Stimulated activated CD4-positive, alpha-beta T cell treated with anti-CD3 and anti-CD28 coated beads, Interleukin-4, amount 100 ng/mL, for 24 hours (primary cell): ENCODE data around the gene PTPN3.
"Not testable (repeated sequence)": the region's sequence is repeated elsewhere in the genome, so short reads cannot be mapped to it uniquely, and the experiment has no call there.

Experiments used
- DNase-seq: peaks from one replicate; pipeline ENCODE4 v3.0.0-alpha.2; 2020

Gene PTPN3, protein sequence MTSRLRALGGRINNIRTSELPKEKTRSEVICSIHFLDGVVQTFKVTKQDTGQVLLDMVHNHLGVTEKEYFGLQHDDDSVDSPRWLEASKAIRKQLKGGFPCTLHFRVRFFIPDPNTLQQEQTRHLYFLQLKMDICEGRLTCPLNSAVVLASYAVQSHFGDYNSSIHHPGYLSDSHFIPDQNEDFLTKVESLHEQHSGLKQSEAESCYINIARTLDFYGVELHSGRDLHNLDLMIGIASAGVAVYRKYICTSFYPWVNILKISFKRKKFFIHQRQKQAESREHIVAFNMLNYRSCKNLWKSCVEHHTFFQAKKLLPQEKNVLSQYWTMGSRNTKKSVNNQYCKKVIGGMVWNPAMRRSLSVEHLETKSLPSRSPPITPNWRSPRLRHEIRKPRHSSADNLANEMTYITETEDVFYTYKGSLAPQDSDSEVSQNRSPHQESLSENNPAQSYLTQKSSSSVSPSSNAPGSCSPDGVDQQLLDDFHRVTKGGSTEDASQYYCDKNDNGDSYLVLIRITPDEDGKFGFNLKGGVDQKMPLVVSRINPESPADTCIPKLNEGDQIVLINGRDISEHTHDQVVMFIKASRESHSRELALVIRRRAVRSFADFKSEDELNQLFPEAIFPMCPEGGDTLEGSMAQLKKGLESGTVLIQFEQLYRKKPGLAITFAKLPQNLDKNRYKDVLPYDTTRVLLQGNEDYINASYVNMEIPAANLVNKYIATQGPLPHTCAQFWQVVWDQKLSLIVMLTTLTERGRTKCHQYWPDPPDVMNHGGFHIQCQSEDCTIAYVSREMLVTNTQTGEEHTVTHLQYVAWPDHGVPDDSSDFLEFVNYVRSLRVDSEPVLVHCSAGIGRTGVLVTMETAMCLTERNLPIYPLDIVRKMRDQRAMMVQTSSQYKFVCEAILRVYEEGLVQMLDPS

DNA sequence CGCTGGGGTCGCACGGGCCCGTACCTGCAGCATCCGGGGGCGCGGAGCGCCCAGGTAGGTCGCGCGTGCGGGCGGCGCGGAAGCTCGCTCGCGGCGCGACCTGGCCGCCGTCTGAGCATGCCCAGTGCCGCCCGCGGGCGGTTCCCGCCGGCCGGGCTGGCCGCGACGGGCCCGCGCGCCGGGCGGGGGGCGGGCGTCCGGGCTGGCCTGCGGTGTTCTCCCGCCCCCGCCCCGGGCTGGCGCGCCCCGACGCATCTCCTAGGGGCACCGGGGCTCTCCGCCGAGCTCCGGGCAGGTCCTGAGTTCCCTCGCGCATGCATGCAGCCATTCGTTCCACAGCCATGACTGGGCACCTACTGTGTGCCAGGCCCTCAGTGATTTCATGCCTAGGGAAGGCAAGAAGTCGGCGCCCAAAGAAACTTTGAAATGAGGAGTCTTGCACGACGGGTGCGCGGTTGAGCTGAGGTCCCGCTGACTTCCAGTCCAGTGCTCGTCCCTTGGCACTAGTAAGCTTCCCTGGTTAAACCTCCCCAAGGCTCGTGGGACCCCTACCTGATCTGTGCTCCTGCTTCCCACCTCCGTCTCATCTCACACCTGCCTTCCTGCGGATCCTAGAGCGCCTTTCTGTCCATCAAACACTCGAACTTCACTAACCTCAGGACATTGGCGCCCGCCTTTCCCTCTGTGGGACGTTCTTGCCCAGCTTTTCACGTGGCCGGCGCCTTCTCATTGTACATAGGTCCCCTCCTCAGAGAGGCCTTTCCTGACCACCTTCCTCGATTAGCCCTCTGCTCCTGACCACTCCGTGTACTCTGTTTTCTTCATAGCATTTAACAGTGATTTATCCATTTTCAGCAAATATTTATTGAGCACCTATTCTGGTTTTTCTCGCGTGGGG is at the start of gene PTPN3:
TSS of gene PTPN3 (minus strand) at position 113 of the 898 bp plus-strand sequence. CDS start 34,873 bp downstream, outside the sequence.
- DNase-seq, result no peak

DNA sequence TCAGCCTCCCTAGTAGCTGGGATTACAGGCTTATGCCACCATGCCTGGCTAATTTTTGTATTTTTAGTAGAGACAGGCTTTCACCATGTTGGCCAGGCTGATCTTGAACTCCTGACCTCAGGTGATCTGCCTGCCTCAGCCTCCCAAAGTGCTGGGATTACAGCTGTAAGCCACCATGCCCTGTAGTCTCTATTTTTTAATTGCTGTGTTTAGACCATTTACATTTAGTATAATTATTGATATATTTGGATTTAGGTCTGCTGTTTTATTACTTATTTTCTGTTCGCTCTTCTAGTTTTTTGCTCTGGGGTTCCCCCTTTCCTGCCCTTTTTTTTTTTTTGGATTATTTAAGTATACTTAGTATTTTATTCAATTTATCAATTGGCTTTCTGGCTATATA is 46.8 kb upstream of the PTPN3 start:
- DNase-seq, result not testable (repeated sequence)

- no peak for DNase-seq
These were observed 44.8 kb upstream of the PTPN3 start for GRCh38 chr9:109542922-109543321.

GRCh38 chr9:109538346-109538745 is 40.2 kb upstream of the PTPN3 start:
- no peak for DNase-seq

- no peak for DNase-seq
These were observed 39.2 kb upstream of the PTPN3 start for GRCh38 chr9:109537288-109537687.

- DNase-seq, result no peak
These were observed 38.8 kb upstream of the PTPN3 start for GRCh38 chr9:109536859-109537258.

DNA sequence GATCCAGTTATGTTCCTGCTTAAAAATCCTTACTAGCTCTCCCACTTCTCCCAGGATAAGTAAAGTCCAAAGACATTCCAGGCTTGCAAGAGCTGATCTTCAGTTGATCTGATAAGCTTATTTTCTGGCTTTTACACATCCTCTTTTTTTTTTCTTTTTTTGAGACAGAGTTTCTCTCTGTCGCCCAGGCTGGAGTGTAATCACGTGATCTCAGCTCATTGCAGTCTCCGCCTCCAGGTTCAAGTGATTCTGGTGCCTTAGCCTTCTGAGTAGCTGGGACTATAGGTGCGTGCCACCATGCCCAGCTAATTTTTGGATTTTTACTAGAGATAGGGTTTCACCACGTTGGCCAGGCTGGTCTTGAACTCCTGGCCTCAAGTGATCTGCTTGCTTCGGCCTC is 37.3 kb upstream of the PTPN3 start:
- no peak for DNase-seq

DNA sequence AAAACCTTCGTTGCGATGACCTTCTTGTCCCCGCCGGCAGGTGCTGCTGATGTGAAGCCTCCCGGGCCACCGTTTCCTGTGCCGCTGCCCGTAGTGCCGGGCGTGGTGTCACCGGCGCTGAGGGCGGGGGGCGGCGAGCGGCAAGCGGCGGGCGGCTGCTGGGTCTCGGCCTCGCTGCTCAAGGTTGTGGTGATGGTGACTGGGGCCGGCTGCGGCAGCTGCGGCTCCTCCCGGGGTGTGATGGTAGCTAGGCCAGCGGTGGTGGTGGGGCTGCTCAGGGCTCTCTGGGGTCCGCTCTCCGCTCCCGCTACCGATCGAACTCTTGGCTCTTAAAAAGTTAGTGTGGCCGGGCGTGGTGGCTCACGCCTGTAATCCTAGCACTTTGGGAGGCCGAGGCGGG is 36.0 kb upstream of the PTPN3 start:
- no peak for DNase-seq

GRCh38 chr9:109532652-109533051 is 34.5 kb upstream of the PTPN3 start:
- DNase-seq, result not testable (repeated sequence)

- no peak for DNase-seq
These were observed 24.0 kb upstream of the PTPN3 start for GRCh38 chr9:109522106-109522505.

- DNase-seq, result peak; percentile 18
These were observed 22.5 kb upstream of the PTPN3 start for GRCh38 chr9:109520475-109521132.

DNA sequence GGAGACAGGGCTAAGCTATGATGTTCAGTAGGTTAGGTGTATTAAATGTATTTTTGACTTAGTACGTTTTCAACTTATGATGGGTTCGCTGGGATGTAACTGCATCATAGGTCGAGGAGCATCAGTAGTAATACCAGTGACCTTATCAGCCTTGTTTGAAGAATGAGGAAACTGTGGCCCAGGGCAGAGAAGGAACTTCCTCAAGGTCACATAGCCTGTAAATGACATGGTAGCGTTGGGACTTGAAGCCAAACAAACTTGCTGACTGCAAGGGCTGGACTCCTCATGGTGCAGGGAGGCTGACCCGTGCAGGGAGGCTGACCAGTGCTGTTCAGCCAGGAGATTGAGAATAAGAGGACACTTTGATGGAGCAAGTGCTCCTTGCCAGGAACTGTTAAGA is 21.3 kb upstream of the PTPN3 start:
- no peak for DNase-seq

GRCh38 chr9:109518621-109519335 is 20.7 kb upstream of the PTPN3 start:
- no peak for DNase-seq

DNA sequence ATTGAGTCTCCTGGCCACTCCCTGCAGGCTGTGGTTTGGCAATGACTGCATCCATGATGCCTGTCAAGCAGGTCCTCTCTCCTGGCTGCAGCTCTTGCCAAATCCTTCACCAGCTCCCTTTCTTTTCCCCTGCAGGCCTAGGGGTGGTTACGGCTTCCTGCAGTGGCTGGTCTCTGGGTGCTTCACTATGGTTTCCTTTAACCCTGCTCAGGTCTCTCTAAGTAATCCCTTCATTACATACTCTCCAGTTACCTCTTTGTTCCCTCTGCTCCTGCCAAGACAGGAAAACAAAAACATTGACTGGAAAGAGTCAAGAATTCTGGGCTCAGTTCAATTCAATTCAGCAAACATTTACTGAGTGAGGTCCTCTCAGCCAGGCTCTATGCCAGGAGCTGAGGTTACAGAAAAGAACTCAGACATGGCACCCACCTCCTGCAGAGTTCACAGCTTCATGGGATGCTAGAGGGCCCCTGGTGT is 19.8 kb upstream of the PTPN3 start:
- DNase-seq, result no peak

- DNase-seq, result no peak
These were observed 15.8 kb upstream of the PTPN3 start for GRCh38 chr9:109513871-109514270.

GRCh38 chr9:109512170-109512756 is 14.2 kb upstream of the PTPN3 start:
- DNase-seq, result no peak

DNA sequence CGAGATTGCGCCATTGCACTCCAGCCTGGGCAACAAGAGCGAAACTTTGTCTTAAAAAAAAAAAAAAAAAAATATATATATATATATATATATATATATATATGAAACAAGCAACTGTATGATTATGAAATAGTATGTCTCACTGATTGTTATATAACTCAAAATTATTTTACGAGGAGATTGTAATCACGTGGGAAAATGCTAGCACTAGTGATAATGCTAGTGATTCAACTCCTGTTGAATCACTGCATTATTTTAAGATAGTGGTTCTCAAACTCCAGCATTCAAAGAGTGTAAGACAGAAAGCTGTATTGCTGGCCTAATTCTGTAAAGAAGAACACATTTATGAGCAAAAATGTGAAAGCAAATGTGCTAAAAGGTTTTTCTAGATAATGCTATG is 12.4 kb upstream of the PTPN3 start:
- DNase-seq, result no peak

GRCh38 chr9:109510042-109510441 is 11.9 kb upstream of the PTPN3 start:
- not testable (repeated sequence) for DNase-seq

GRCh38 chr9:109509611-109510010 is 11.5 kb upstream of the PTPN3 start:
- DNase-seq, result no peak

DNA sequence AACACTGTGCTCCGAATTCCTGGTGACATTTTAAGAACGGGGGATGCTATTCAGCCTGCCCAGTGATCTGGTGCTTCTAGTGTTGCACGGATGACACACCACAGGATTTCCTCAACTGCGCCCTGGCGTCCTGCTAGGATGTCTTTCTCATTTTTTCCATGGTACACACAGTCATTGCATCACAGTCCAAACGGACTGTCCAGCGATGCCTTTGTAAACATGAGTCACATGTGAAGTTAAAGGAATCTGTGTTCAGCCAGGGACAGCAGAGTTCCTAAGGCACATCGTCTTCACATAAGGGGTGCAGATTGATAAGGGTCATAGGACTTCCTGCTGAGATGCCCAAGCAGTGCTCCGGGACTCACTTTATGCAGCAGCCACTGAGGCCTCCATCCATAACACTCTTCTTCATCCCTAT is 9.3 kb upstream of the PTPN3 start:
- DNase-seq, result no peak
